K562 (cell line): ENCODE results near the gene FSTL1.

Experiments
- GTF2F1 ChIP-seq: IDR thresholded peaks from 2 replicates; pipeline ENCODE4 v1.6.1; 2011; ENCODE audit warnings: low read depth, low read length, improper control_type of control experiment
- MAFK ChIP-seq: IDR thresholded peaks from 2 replicates; pipeline ENCODE4 v1.6.1; 2011; ENCODE audit warnings: low read length, improper control_type of control experiment
- NBN ChIP-seq: fragments of 450-650 bp; IDR thresholded peaks from 2 replicates; pipeline ENCODE4 v1.6.1; 2016; ENCODE audit warnings: low read depth, mild to moderate bottlenecking
- NFATC3 ChIP-seq: fragments of 450-650 bp; IDR thresholded peaks from 2 replicates; pipeline ENCODE4 v1.6.1; 2017; ENCODE audit warnings: mild to moderate bottlenecking
- NFIC ChIP-seq: fragments of 450-650 bp; IDR thresholded peaks from 2 replicates; pipeline ENCODE4 v1.6.1; 2017; ENCODE audit warnings: mild to moderate bottlenecking, inconsistent platforms
- NR3C1 ChIP-seq: sonication (generic); formaldehyde crosslinking; IDR thresholded peaks from 2 replicates; pipeline ENCODE4 v1.8.1; 2022; ENCODE audit warnings: missing genetic modification reagents
- RBM39 ChIP-seq: fragments of 200-400 bp; formaldehyde crosslinking; optimal IDR thresholded peaks from 2 replicates; pipeline ENCODE3; 2018; ENCODE audit warnings: low read depth, low read length
- REST ChIP-seq, 2 experiments: fragments of 450-650 bp; formaldehyde crosslinking in 1 of 2; IDR thresholded peaks; 2 replicates each; pipeline versions ENCODE4 v1.4.0 to v1.6.1; 2014 to 2020; ENCODE audit warnings: mild to moderate bottlenecking in 2 of 2, borderline replicate concordance in 1 of 2, low read depth in 1 of 2
- TAF1 ChIP-seq: IDR thresholded peaks from 2 replicates; pipeline ENCODE4 v1.6.1; 2011; ENCODE audit warnings: mild to moderate bottlenecking, low read length, moderate library complexity; ENCODE audit not compliant: insufficient read depth, control insufficient read depth, severe bottlenecking; ENCODE audit errors: extremely low read depth
- TRIM28 ChIP-seq: fragments of 450-650 bp; IDR thresholded peaks from 2 replicates; pipeline ENCODE4 v1.6.1; 2017
- ZNF445 ChIP-seq: fragments of 250-450 bp; sonication (Bioruptor Pico); IDR thresholded peaks from 2 replicates; pipeline ENCODE4 v1.4.0; 2020; ENCODE audit warnings: low read depth, mild to moderate bottlenecking, moderate library complexity
- TF ChIP-seq, protein P1 (sequence below), 3 experiments: IDR thresholded peaks in 2 of 3; conservative IDR thresholded peaks in 1 of 3; 2 replicates each; pipeline ENCODE4 v1.5.1; 2011 to 2012; ENCODE audit warnings: low read length in 3 of 3, mild to moderate bottlenecking in 3 of 3, control low read depth in 2 of 3, improper control_type of control experiment in 1 of 3, inconsistent platforms in 1 of 3, low read depth in 1 of 3, mixed read lengths in 1 of 3, moderate library complexity in 1 of 3; ENCODE audit not compliant: insufficient read depth in 2 of 3
- TF ChIP-seq, protein P2 (sequence below): fragments of 250-450 bp; sonication (Bioruptor Pico); IDR thresholded peaks from 2 replicates; pipeline ENCODE4 v1.8.0; 2021; ENCODE audit warnings: borderline replicate concordance, mild to moderate bottlenecking, moderate library complexity; ENCODE audit not compliant: poor library complexity, severe bottlenecking
- TF ChIP-seq, protein P3 (sequence below): sonication (generic); formaldehyde crosslinking; IDR thresholded peaks from 2 replicates; pipeline ENCODE4 v1.8.0; 2022; ENCODE audit warnings: missing genetic modification reagents, mild to moderate bottlenecking, borderline replicate concordance

DNA sequence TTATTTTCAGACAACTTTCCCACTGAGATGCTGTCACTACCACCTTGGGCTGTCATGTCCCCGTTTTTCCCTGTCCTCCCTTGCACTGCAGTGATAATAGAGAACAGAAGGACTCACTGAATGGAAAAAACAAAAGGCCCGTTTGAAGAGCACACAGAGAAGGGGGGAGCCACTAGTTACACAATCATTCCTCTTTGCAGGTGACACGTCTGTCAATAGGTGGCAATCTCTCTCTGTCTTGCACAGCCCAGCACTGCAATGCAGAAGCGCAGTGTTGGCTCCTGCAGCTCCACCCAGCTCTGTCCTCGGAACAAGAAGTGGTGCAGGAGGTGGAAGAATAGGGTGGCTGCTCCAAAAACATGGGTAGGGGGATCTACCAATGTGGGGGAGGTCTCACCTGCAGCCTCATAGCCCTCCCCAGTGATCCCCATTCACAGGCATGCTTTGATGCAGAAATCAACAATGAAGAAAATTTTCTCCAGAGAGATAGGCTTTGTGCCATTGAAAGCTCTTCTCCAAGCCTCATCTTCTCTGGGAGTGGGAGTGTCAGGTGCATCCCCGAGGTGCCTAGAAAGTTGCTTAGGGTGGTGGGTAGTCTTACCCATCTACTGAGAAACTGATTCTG, 31.8 kb downstream of the FSTL1 start:
- TF ChIP-seq NFIC (no peak), GTF2F1 (no peak), RBM39 (no peak), NFATC3 (no peak), TAF1 (no peak), MAFK (no peak), ZNF445 (no peak), TRIM28 (no peak), NR3C1 (CRISPR knock-in tag) (no peak), REST (IDR thresholded peaks at IDR 0.05; ENCODE audit: borderline replicate concordance) (peak; percentile 18; the same call in 1 of the 2 replicates), REST (CRISPR knock-in tag; IDR thresholded peaks at IDR 0.05; ENCODE audit: low read depth) (no peak), NBN (no peak)
- TF ChIP-seq, protein P1, sequence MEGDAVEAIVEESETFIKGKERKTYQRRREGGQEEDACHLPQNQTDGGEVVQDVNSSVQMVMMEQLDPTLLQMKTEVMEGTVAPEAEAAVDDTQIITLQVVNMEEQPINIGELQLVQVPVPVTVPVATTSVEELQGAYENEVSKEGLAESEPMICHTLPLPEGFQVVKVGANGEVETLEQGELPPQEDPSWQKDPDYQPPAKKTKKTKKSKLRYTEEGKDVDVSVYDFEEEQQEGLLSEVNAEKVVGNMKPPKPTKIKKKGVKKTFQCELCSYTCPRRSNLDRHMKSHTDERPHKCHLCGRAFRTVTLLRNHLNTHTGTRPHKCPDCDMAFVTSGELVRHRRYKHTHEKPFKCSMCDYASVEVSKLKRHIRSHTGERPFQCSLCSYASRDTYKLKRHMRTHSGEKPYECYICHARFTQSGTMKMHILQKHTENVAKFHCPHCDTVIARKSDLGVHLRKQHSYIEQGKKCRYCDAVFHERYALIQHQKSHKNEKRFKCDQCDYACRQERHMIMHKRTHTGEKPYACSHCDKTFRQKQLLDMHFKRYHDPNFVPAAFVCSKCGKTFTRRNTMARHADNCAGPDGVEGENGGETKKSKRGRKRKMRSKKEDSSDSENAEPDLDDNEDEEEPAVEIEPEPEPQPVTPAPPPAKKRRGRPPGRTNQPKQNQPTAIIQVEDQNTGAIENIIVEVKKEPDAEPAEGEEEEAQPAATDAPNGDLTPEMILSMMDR (IDR thresholded peaks at IDR 0.05 in 2 of 3, conservative IDR thresholded peaks at IDR 0.05 in 1 of 3; ENCODE audit: insufficient read depth in 2 of 3, low read depth in 1 of 3, low read length in 3 of 3) = peak in 2 of 3 experiments; percentile 52 to 59; a peak in 4 of 6 replicates
- TF ChIP-seq, protein P2, sequence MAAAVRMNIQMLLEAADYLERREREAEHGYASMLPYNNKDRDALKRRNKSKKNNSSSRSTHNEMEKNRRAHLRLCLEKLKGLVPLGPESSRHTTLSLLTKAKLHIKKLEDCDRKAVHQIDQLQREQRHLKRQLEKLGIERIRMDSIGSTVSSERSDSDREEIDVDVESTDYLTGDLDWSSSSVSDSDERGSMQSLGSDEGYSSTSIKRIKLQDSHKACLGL = no peak
- TF ChIP-seq, protein P3, sequence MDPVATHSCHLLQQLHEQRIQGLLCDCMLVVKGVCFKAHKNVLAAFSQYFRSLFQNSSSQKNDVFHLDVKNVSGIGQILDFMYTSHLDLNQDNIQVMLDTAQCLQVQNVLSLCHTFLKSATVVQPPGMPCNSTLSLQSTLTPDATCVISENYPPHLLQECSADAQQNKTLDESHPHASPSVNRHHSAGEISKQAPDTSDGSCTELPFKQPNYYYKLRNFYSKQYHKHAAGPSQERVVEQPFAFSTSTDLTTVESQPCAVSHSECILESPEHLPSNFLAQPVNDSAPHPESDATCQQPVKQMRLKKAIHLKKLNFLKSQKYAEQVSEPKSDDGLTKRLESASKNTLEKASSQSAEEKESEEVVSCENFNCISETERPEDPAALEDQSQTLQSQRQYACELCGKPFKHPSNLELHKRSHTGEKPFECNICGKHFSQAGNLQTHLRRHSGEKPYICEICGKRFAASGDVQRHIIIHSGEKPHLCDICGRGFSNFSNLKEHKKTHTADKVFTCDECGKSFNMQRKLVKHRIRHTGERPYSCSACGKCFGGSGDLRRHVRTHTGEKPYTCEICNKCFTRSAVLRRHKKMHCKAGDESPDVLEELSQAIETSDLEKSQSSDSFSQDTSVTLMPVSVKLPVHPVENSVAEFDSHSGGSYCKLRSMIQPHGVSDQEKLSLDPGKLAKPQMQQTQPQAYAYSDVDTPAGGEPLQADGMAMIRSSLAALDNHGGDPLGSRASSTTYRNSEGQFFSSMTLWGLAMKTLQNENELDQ = no peak
